H1 (cell line): ENCODE measurements around the gene PTDSS2. TPM values are rescaled to one million over a fixed set of nuclear protein-coding genes. Genes with fewer than 3 reads are reported as not detected.

ENCODE experiments used
- CTBP2 ChIP-seq: IDR thresholded peaks from 2 replicates; pipeline ENCODE4 v1.7.0; 2011; ENCODE audit warnings: borderline replicate concordance, mild to moderate bottlenecking, moderate library complexity, mixed read lengths, low read length; ENCODE audit not compliant: insufficient read depth, insufficient read length
- JUN ChIP-seq: IDR thresholded peaks from 2 replicates; pipeline ENCODE4 v1.6.1; 2011; ENCODE audit warnings: low read depth, mild to moderate bottlenecking, improper control_type of control experiment, low read length
- MAX ChIP-seq: IDR thresholded peaks from 2 replicates; pipeline ENCODE4 v1.6.1; 2012; ENCODE audit warnings: inconsistent platforms
- PHF8 ChIP-seq: fragments of 200-600 bp; sonication (generic); conservative IDR thresholded peaks from 2 replicates; pipeline ENCODE4 v1.7.1; 2012; ENCODE audit warnings: low read depth, mild to moderate bottlenecking, inconsistent platforms, low read length, moderate library complexity
- RAD21 ChIP-seq, 2 experiments: IDR thresholded peaks in 1 of 2; conservative IDR thresholded peaks in 1 of 2; 2 replicates each; pipeline ENCODE4 v1.6.1; 2011; ENCODE audit warnings: low read depth in 2 of 2, low read length in 2 of 2, improper control_type of control experiment in 1 of 2, inconsistent platforms in 1 of 2, mild to moderate bottlenecking in 1 of 2, moderate library complexity in 1 of 2
- RNF2 ChIP-seq: fragments of 200-900, 300-1000 bp; sonication (generic); IDR thresholded peaks from 2 replicates; pipeline ENCODE4 v1.7.1; 2016; ENCODE audit warnings: borderline replicate concordance, low read depth, mild to moderate bottlenecking, antibody characterized with exemption, low read length; ENCODE audit not compliant: poor library complexity, severe bottlenecking; ENCODE audit errors: missing control alignments
- SP1 ChIP-seq: IDR thresholded peaks from 2 replicates; pipeline ENCODE4 v1.6.1; 2011; ENCODE audit warnings: low read depth, low read length
- SUZ12 ChIP-seq: fragments of 200-600 bp; sonication (generic); IDR thresholded peaks from 2 replicates; pipeline ENCODE4 v1.6.1; 2012; ENCODE audit warnings: mild to moderate bottlenecking, inconsistent platforms, low read length, moderate library complexity, mixed read lengths
- polyA plus RNA-seq, 7 experiments: library from polyadenylated mRNA; depleted of rRNA in 3 of 7; stranded (reverse) in 5 of 7; unstranded in 2 of 7; fragments of >200 nt in 5 of 7; fragments of 200-250 nt in 2 of 7; gene quantifications; 1 replicate in 5 of 7; 2 replicates in 1 of 7; 4 replicates in 1 of 7; pipeline versions ENCODE4 v1.2.1 to v1.2.3, GENCODE V29; 2011 to 2013; ENCODE audit warnings: missing spikeins in 2 of 7, mixed read lengths in 2 of 7
- total RNA-seq: library from RNA; stranded (reverse); fragmentation: NEBNext Ultra II Directional; extraction: Animal tissue kit (Norgen Biotek cat#: 25700); gene quantifications from 2 replicates; pipeline ENCODE4 v1.2.1, GENCODE V29; 2021
- TF ChIP-seq, protein P1 (sequence below): IDR thresholded peaks from 2 replicates; pipeline ENCODE4 v1.6.1; 2011; ENCODE audit warnings: low read length, improper control_type of control experiment

PTDSS2 gene
- total and polyA plus RNA-seq, 2 of the 8 experiments (the other 6 are each of a cell fraction or from before 2014, with no cell fraction given) = 48.7 to 68.2 TPM

GRCh38 chr11:416051-416756, 33.9 kb upstream of the PTDSS2 start (continued):
- TF ChIP-seq, protein P1, sequence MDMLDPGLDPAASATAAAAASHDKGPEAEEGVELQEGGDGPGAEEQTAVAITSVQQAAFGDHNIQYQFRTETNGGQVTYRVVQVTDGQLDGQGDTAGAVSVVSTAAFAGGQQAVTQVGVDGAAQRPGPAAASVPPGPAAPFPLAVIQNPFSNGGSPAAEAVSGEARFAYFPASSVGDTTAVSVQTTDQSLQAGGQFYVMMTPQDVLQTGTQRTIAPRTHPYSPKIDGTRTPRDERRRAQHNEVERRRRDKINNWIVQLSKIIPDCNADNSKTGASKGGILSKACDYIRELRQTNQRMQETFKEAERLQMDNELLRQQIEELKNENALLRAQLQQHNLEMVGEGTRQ = no peak
- no peak for TF ChIP-seq MAX
- no peak for TF ChIP-seq SP1
- TF ChIP-seq CTBP2 = no peak
- no peak for TF ChIP-seq RNF2
- no peak for TF ChIP-seq JUN
- no peak for TF ChIP-seq RAD21 (IDR thresholded peaks at IDR 0.05 in 1 of 2, conservative IDR thresholded peaks at IDR 0.05 in 1 of 2; ENCODE audit: low read depth in 2 of 2, low read length in 2 of 2)
- no peak for TF ChIP-seq PHF8
- no peak for TF ChIP-seq SUZ12
